GM21423 (cell line): ENCODE results near the gene C16orf89.
"Not testable (repeated sequence)": the region's sequence is repeated elsewhere in the genome, so short reads cannot be mapped to it uniquely, and the experiment has no call there.

Source experiments
- ATAC-seq: cut with Tn5 transposase; IDR thresholded peaks from one replicate; pipeline ENCODE4 v1.9.1; 2021; ENCODE audit warnings: mild to moderate bottlenecking, moderate library complexity; ENCODE audit not compliant: unreplicated experiment

The C16orf89 gene

GRCh38 chr16:5084802-5085201 is 19.0 kb upstream of the C16orf89 start:
- ATAC-seq, result not testable (repeated sequence)

DNA sequence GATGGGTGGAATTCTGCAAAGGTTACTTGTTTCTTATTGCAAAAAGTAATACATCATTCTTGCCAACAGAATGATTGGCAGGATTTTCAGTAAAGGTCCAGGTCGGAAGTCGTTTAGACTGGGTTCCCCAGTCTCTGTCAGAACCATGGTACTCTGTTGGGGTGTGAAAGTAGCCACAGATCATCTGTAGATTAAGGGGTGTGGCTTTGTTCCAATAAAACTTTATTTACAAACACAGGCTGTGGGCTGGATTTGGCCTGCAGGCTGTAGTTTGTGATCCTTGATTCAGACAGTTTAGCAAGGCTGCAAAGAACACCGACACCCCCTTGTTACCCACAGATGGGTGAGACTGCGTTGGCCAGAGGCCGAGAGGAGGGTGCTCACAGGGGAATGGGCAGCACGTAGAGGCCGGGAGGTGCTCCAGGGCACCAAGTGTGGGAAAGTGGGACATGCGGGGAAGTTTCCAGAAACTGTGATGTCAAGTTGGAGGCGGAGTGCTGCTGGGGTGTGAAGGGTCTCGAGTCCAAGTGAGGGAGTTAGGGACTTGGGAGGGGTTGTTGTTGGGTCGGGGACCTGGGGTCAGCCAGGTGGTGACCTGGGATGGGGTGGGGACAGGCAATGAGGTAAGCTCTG is 18.5 kb upstream of the C16orf89 start:
- not testable (repeated sequence) for ATAC-seq

DNA sequence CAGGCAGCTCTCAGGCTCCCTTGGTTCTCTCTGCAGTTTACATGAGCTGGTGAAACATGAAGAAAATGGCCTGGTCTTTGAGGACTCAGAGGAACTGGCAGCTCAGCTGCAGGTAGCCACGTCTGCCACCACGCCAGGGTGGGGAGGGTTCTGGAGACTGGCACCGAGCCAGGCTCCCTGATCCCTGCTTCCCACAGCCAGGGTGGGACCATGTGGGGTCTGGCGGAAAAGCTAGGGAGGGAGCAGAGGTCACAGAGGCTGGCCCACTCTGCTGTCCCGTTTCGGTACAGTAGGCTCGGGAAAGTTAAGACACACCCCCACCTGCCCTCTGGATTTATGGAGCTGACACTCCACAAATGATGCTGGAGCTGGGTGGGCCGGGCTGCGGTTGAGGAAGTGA is 17.9 kb upstream of the C16orf89 start:
- ATAC-seq, result not testable (repeated sequence)

GRCh38 chr16:5080996-5081395 is 15.2 kb upstream of the C16orf89 start:
- ATAC-seq, result not testable (repeated sequence)

DNA sequence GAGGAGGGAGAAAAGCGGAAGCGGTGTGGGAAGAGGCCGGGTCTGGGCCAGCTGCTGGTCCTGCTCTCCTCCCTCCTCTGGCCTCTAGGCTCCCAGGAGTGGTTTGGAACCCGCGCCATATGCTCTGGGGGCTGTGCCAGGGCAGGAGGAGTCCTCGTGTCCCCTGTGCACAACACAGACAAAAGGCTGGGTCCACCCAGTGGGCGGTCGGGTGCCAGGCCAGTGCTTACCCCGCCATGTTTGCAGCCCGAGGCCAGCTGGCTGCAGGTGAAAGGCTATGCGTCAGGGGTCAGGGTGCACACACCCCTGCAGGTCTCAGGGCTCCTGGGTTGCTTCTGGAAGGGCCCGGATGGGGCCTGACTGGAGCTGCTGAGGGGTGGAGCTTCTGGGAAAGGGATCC is 14.7 kb upstream of the C16orf89 start:
- not testable (repeated sequence) for ATAC-seq

GRCh38 chr16:5078626-5079025 is 12.9 kb upstream of the C16orf89 start:
- ATAC-seq, result no peak

- no peak for ATAC-seq
These were observed 11.5 kb upstream of the C16orf89 start for GRCh38 chr16:5077304-5077703.

DNA sequence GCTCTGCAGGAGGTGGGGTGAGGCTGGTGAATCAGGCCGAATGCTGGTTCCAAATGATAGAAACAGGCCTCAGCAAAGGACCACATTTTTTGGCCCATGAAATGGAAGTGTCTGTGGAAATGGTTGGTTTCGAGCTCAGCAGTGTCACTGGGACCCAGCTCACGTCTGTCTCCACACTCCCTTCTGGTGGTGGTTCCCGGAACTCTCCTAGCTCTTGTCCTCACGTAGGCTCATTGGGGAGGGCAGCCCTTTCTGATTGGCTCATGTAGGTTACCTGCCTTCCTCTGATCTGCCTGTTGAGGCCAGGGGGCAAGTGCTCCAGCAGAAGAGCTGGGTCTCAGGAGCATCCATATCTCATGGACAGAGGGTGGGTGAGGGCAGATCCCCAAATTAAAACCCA is 9.9 kb upstream of the C16orf89 start:
- ATAC-seq, result no peak

GRCh38 chr16:5073771-5074170 is 8.0 kb upstream of the C16orf89 start:
- ATAC-seq, result not testable (repeated sequence)

- no peak for ATAC-seq
These were observed 7.5 kb upstream of the C16orf89 start for GRCh38 chr16:5073279-5073629.

GRCh38 chr16:5072334-5073278 is 6.8 kb upstream of the C16orf89 start:
- no peak for ATAC-seq

DNA sequence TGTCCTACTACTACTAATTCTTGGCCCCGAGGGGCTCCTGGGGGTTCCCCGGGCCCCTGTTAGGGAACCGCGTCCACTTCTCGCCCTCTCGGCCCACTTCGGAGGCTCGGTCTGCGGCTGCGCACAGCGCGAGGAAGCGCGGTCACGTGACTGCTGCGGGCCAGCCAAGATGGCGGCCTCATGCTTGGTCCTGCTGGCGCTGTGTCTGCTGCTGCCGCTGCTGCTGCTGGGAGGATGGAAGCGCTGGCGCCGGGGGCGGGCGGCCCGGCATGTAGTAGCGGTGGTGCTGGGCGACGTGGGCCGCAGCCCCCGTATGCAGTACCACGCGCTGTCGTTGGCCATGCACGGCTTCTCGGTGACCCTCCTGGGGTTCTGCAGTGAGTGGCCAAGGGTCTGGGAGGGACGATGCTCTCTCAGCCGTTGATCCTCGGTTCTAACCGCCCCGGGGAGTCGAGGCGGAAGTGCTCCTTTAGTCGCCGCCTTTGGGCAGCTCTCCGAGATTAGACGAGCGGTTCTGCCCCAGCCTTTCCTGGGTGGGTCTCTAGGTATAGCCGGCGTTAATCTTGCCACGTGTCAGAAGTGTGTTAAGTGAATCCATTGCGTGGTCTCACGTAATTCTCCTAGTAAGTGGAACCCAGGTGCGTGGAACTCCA is 6.1 kb upstream of the C16orf89 start, which contains the start of gene ALG1:
ALG1 (plus strand) TSS at position 163 of the 653 bp plus-strand sequence; CDS start at position 170, 7 bp downstream.
- ATAC-seq, result peak; percentile 86

DNA sequence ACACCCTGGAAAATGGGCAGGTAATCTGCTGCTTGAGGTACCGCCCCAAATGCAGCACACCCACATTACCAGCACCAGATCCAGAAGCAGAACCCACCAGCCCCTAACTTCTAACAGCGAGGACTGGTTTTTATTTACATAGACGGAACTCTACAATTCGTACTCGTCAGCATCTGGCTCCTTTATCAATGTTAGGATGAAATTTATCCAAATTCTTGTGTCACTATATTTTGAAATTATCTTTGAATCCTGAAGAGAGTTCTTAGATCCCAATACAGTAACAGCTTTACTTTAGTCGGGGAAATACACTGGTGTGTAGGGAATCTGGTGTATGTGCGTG is 5.6 kb upstream of the C16orf89 start:
- ATAC-seq, result no peak

GRCh38 chr16:5070431-5071186 is 4.9 kb upstream of the C16orf89 start:
- ATAC-seq, result no peak

DNA sequence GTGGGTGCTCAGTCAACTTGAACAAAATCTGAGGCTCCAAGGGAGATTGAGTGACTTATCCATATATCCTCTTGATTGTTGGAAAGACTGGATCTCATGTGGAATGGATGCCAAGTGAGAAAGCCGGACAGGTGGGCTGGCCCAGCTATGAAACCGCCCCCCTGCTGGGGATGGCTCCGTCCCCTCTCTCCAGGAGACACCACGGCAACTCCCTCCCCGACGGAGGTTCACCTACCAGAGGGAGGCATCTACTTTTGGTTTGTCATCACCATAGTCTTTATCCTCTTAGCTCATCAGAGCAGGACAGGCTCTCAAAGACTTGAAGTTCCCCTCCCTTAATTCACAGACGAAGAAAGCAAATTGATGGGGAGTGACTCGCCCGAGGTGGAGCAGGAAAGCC is 4.1 kb upstream of the C16orf89 start:
- ATAC-seq, result no peak

- no peak for ATAC-seq
These were observed 3.3 kb upstream of the C16orf89 start for GRCh38 chr16:5069048-5069447.

DNA sequence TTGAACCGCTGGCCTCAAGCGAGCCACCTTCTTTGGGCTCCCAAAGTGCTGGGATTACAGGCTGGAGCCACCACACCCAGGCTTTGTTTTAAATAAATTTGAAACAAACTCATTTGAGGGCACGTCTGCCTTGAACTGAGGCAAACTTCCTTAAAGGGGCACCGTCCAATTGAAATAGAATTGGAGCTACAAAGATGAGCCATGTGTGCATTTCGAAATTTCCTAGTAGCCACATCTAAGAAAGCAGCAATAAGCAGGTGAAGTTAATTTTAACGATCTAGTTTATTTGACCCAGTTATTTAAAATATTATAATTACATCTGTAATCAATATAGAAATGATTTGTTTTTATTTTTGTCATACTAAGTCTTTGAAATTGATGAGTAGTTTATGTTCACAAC is 755 bp upstream of the C16orf89 start:
- ATAC-seq, result no peak

- ATAC-seq, result no peak
These were observed 430 bp downstream of the C16orf89 start for GRCh38 chr16:5065326-5065725.

- no peak for ATAC-seq
These were observed 841 bp downstream of the C16orf89 start for GRCh38 chr16:5064915-5065314.

GRCh38 chr16:5062790-5063765 is 2.7 kb downstream of the C16orf89 start:
- no peak for ATAC-seq
